Endothelial cell of umbilical vein (primary cell): ENCODE results near the gene VWA8. TPM values are rescaled to one million over a fixed set of nuclear protein-coding genes. Genes with fewer than 3 reads are reported as not detected.

Experiments used
- BruUV-seq: library from RNA; stranded (reverse); fragments of 400-500 nt; replicated peaks from 2 replicates; lab custom pipeline; 2021; lab: Mats Ljungman, UMichigan
- CTCF ChIA-PET: fragments of 300-600, 350-600 bp; sonication (Branson Sonifier 250); formaldehyde crosslinking; loops from one replicate; lab custom pipeline; 2021; ENCODE audit warnings: antibody characterized with exemption, inconsistent platforms; lab: Charles Lee
- POLR2A ChIA-PET: fragments of 300-600, 350-600 bp; sonication (Branson Sonifier 250); formaldehyde crosslinking; loops from one replicate; lab custom pipeline; 2021; ENCODE audit warnings: antibody characterized with exemption, inconsistent platforms; lab: Charles Lee
- DNase-seq: peaks from one replicate; pipeline ENCODE4 v3.0.0-alpha.2; 2011; ENCODE audit warnings: low read depth, low spot score
- FAIRE-seq: peaks from 2 replicates; lab custom pipeline; 2011; peaks lifted over from hg19 to GRCh38; lab: Jason Lieb, UNC
- H2AFZ ChIP-seq: 2 replicates; pipeline ENCODE4 v1.6.0; 2012; ENCODE audit warnings: low read depth, low read length, control low read depth, inconsistent platforms
- H3K27ac ChIP-seq: 2 replicates; pipeline ENCODE4 v1.5.1; 2011; ENCODE audit warnings: low read depth, mild to moderate bottlenecking, control low read depth, low read length, moderate library complexity; ENCODE audit not compliant: insufficient read depth
- H3K27me3 ChIP-seq, 2 experiments: 2 replicates each; pipeline versions ENCODE4 v1.6.0 to v1.6.1; 2011; ENCODE audit warnings: low read length in 2 of 2, mixed read lengths in 1 of 2; ENCODE audit not compliant: control insufficient read depth in 2 of 2, insufficient read depth in 2 of 2
- H3K36me3 ChIP-seq, 2 experiments: 2 replicates in 1 of 2; 3 replicates in 1 of 2; pipeline ENCODE4 v1.5.1; 2011; ENCODE audit warnings: low read length in 2 of 2, mild to moderate bottlenecking in 1 of 2, moderate library complexity in 1 of 2; ENCODE audit not compliant: control insufficient read depth in 2 of 2, insufficient read depth in 2 of 2; ENCODE audit errors: extremely low read depth in 1 of 2
- H3K4me1 ChIP-seq: 3 replicates; pipeline ENCODE4 v1.5.1; 2011; ENCODE audit warnings: mild to moderate bottlenecking, low read length; ENCODE audit not compliant: control insufficient read depth, insufficient read depth; ENCODE audit errors: extremely low read depth
- H3K4me2 ChIP-seq: 2 replicates; pipeline ENCODE4 v1.6.1; 2011; ENCODE audit warnings: low read length, control low read depth, mixed read lengths; ENCODE audit not compliant: insufficient read depth
- H3K4me3 ChIP-seq, 3 experiments: fragments of 200-600 bp in 1 of 3; sonication (generic), shearing (Covaris generic) in 1 of 3; replicated peaks in 1 of 3; 2 replicates each; pipeline ENCODE4 v1.5.1; 2011 to 2016; ENCODE audit warnings: control low read depth in 3 of 3, low read length in 3 of 3, mild to moderate bottlenecking in 2 of 3, inconsistent platforms in 1 of 3, low read depth in 1 of 3, moderate library complexity in 1 of 3; ENCODE audit not compliant: insufficient read depth in 1 of 3
- H3K79me2 ChIP-seq: 2 replicates; pipeline ENCODE4 v1.6.0; 2012; ENCODE audit warnings: low read length, inconsistent platforms; ENCODE audit not compliant: control insufficient read depth, insufficient read depth
- H3K9ac ChIP-seq: replicated peaks from 2 replicates; pipeline ENCODE3; 2011; ENCODE audit warnings: low read length, control low read depth; ENCODE audit not compliant: insufficient read depth; ENCODE audit errors: extremely low read depth
- H3K9me1 ChIP-seq: replicated peaks from 3 replicates; pipeline ENCODE4 v1.6.0; 2011; ENCODE audit warnings: mild to moderate bottlenecking, low read length; ENCODE audit not compliant: control insufficient read depth, insufficient read depth; ENCODE audit errors: extremely low read depth
- H3K9me3 ChIP-seq: replicated peaks from 2 replicates; pipeline ENCODE4 v1.5.1; 2012; ENCODE audit warnings: low read length, inconsistent platforms; ENCODE audit not compliant: control insufficient read depth, insufficient read depth
- H4K20me1 ChIP-seq: replicated peaks from 2 replicates; pipeline ENCODE3; 2011; ENCODE audit warnings: mild to moderate bottlenecking, low read length; ENCODE audit not compliant: control insufficient read depth, insufficient read depth; ENCODE audit errors: extremely low read depth
- EZH2 ChIP-seq: IDR thresholded peaks from 2 replicates; pipeline ENCODE4 v1.6.1; 2012; ENCODE audit warnings: borderline replicate concordance, low read depth, mild to moderate bottlenecking, moderate library complexity, low read length, inconsistent platforms; ENCODE audit not compliant: severe bottlenecking
- FOS ChIP-seq: IDR thresholded peaks from 2 replicates; pipeline ENCODE4 v1.6.1; 2011; ENCODE audit warnings: mild to moderate bottlenecking, low read length, moderate library complexity, borderline replicate concordance; ENCODE audit not compliant: insufficient read depth
- GATA2 ChIP-seq: IDR thresholded peaks from 2 replicates; pipeline ENCODE4 v1.7.0; 2011; ENCODE audit warnings: low read depth, mild to moderate bottlenecking, moderate library complexity, mixed read lengths, low read length; ENCODE audit not compliant: insufficient read length, insufficient read depth
- JUN ChIP-seq: IDR thresholded peaks from 2 replicates; pipeline ENCODE4 v1.6.1; 2011; ENCODE audit warnings: borderline replicate concordance, low read depth; ENCODE audit not compliant: insufficient read length, insufficient read depth
- MYC ChIP-seq: IDR thresholded peaks from one replicate; pipeline ENCODE4 v1.6.1; 2011; ENCODE audit warnings: mild to moderate bottlenecking, low read depth, low read length
- POLR2A ChIP-seq: IDR thresholded peaks from 2 replicates; pipeline ENCODE4 v1.6.1; 2012; ENCODE audit warnings: low read depth, mild to moderate bottlenecking, control low read depth, low read length
- dilution Hi-C: fragments of 300-500 bp; cut with MboI; formaldehyde crosslinking; loops from one replicate; pipeline ENCODE4 v1.15.0; 2019; ENCODE audit warnings: low sequenced_read_pairs; ENCODE audit not compliant: extremely low pct_ligation_motif_present
- intact Hi-C: fragments of 100-400 bp; cut with micrococcal nuclease; formaldehyde crosslinking; loops from one replicate; pipeline ENCODE4 v1.10.0; 2022
- polyA plus RNA-seq, 4 experiments: library from polyadenylated mRNA; depleted of rRNA in 3 of 4; stranded (reverse) in 3 of 4; unstranded in 1 of 4; fragments of >200 nt; gene quantifications; 2 replicates each; pipeline versions ENCODE4 v1.2.1 to v1.2.3, GENCODE V29; 2011 to 2012; ENCODE audit warnings: missing spikeins in 1 of 4
- total RNA-seq: library from RNA; stranded (reverse); gene quantifications from 2 replicates; pipeline ENCODE4 v1.2.3, GENCODE V29; 2021
- TF ChIP-seq, protein P1 (sequence below), 2 donors: IDR thresholded peaks; 1 replicate in 1 of 2; 2 replicates in 1 of 2; pipeline ENCODE4 v1.5.1; 2011; ENCODE audit warnings: low read length in 2 of 2, mild to moderate bottlenecking in 2 of 2, moderate library complexity in 2 of 2, control low read depth in 1 of 2, inconsistent platforms in 1 of 2, low read depth in 1 of 2; ENCODE audit not compliant: insufficient read depth in 1 of 2; ENCODE audit errors: extremely low read depth in 1 of 2
- TF ChIP-seq, protein P2 (sequence below): IDR thresholded peaks from 2 replicates; pipeline ENCODE4 v1.6.1; 2011; ENCODE audit not compliant: insufficient read depth, insufficient read length

The VWA8 gene
- total and polyA plus RNA-seq, 2 donors (not counting 3 experiments of a cell fraction or from before 2014, with no cell fraction given): 2.9 to 11.3 TPM

DNA sequence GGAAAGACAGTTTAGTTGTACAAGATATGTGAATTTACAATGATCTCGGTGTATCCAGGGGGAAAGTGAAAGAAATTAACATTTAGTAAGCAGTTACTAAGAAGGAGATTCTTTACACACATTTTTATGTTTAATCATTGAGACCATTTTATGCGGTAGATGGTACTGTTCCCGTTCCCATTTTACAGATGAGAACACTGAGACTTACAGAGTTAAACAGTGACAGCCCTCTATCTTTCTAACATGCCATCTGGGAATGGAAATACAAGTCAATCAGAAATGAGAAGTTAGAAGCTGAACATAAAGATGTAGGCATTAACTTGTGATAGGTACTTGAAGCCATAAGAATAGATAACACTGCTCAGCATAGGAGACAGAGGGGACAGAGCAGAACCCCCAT, 144.9 kb downstream of the VWA8 start:
- CTCF ChIA-PET: interaction anchor here (1.6 kb wide), 1 partner anchor 18 kb away, joined by 4 read pairs; no protein-coding TSS in a partner anchor
- no peak overlapping the region for H2AFZ ChIP-seq

More for the DNA sequence above, 144.9 kb downstream of the VWA8 start:
- Histone ChIP-seq H3K79me2 (no peaks in the 10 kb centered on the region), H3K27me3 (no peaks in the 10 kb centered on the region), H4K20me1 (no peaks in the 10 kb centered on the region), H3K4me3 (no peak overlapping the region), H3K9ac (no peak overlapping the region), H3K4me2 (no peak overlapping the region), H3K36me3 (no peaks in the 10 kb centered on the region), H3K27ac (no peak overlapping the region), H3K9me1 (no peaks in the 10 kb centered on the region), H3K9me3 (no peaks in the 10 kb centered on the region), H3K4me1 (peaks cover 3% of the 10 kb centered on the region)
- no TSS peak for BruUV-seq
- FAIRE-seq: no peak
- DNase-seq: no peak
- dilution Hi-C loops: no loop called here
- intact Hi-C loops: no loop called here
- TF ChIP-seq POLR2A: no peak
- TF ChIP-seq GATA2: no peak
- TF ChIP-seq, protein P1, sequence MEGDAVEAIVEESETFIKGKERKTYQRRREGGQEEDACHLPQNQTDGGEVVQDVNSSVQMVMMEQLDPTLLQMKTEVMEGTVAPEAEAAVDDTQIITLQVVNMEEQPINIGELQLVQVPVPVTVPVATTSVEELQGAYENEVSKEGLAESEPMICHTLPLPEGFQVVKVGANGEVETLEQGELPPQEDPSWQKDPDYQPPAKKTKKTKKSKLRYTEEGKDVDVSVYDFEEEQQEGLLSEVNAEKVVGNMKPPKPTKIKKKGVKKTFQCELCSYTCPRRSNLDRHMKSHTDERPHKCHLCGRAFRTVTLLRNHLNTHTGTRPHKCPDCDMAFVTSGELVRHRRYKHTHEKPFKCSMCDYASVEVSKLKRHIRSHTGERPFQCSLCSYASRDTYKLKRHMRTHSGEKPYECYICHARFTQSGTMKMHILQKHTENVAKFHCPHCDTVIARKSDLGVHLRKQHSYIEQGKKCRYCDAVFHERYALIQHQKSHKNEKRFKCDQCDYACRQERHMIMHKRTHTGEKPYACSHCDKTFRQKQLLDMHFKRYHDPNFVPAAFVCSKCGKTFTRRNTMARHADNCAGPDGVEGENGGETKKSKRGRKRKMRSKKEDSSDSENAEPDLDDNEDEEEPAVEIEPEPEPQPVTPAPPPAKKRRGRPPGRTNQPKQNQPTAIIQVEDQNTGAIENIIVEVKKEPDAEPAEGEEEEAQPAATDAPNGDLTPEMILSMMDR (IDR thresholded peaks at IDR 0.05; ENCODE audit: extremely low read depth in 1 of 2, insufficient read depth in 1 of 2, low read depth in 1 of 2, low read length in 2 of 2): no peak
- TF ChIP-seq FOS: no peak
- no peak for TF ChIP-seq JUN
- TF ChIP-seq, protein P2, sequence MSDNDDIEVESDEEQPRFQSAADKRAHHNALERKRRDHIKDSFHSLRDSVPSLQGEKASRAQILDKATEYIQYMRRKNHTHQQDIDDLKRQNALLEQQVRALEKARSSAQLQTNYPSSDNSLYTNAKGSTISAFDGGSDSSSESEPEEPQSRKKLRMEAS: no peak
- TF ChIP-seq MYC: no peak
- no peak for TF ChIP-seq EZH2
- POLR2A ChIA-PET: interaction anchor here (0.5 kb wide), 1 partner anchor 8 kb away, joined by 3 read pairs; no protein-coding TSS in a partner anchor
